Astrocyte (in vitro differentiated cells and primary cell): ENCODE data around the gene C4orf51. TPM values are rescaled to one million over a fixed set of nuclear protein-coding genes. Genes with fewer than 3 reads are reported as not detected.
"Not testable (repeated sequence)": the region's sequence is repeated elsewhere in the genome, so short reads cannot be mapped to it uniquely, and the experiment has no call there.

Experiments used
- DNase-seq: peaks from one replicate; pipeline ENCODE4 v3.0.0-alpha.2; 2010; ENCODE audit warnings: low read depth
- FAIRE-seq: peaks from 2 replicates; lab custom pipeline; 2011; peaks lifted over from hg19 to GRCh38; lab: Jason Lieb, UNC
- H2AFZ ChIP-seq: 2 replicates; pipeline ENCODE4 v1.6.0; 2012; ENCODE audit warnings: low read depth, low read length, inconsistent platforms
- H3K27ac ChIP-seq: 2 replicates; pipeline ENCODE4 v1.5.1; 2011; ENCODE audit warnings: low read depth, low read length, inconsistent platforms
- H3K27me3 ChIP-seq: 2 replicates; pipeline ENCODE4 v1.6.0; 2011; ENCODE audit warnings: low read length, inconsistent platforms; ENCODE audit not compliant: insufficient read depth
- H3K36me3 ChIP-seq: 2 replicates; pipeline ENCODE4 v1.5.1; 2011; ENCODE audit warnings: low read length, inconsistent platforms; ENCODE audit not compliant: insufficient read depth
- H3K4me1 ChIP-seq: 2 replicates; pipeline ENCODE4 v1.5.1; 2011; ENCODE audit warnings: low read length, inconsistent platforms; ENCODE audit not compliant: insufficient read depth
- H3K4me2 ChIP-seq: 2 replicates; pipeline ENCODE4 v1.6.0; 2012; ENCODE audit warnings: low read length, inconsistent platforms
- H3K4me3 ChIP-seq: 2 replicates; pipeline ENCODE4 v1.5.1; 2011; ENCODE audit warnings: low read depth, mild to moderate bottlenecking, low read length, inconsistent platforms; ENCODE audit not compliant: insufficient read depth
- H3K79me2 ChIP-seq: 2 replicates; pipeline ENCODE4 v1.6.0; 2012; ENCODE audit warnings: mild to moderate bottlenecking, low read length, inconsistent platforms; ENCODE audit not compliant: insufficient read depth
- H3K9ac ChIP-seq: 2 replicates; pipeline ENCODE4 v1.6.0; 2012; ENCODE audit warnings: mild to moderate bottlenecking, low read length, inconsistent platforms
- H3K9me3 ChIP-seq: 2 replicates; pipeline ENCODE4 v1.5.1; 2012; ENCODE audit warnings: low read depth, mild to moderate bottlenecking, low read length, inconsistent platforms; ENCODE audit not compliant: insufficient read depth
- H4K20me1 ChIP-seq: 2 replicates; pipeline ENCODE4 v1.6.0; 2012; ENCODE audit warnings: low read length, inconsistent platforms; ENCODE audit not compliant: insufficient read depth
- H3K27ac Mint-ChIP-seq: one replicate; pipeline ENCODE4 v1.8.0; 2021; ENCODE audit warnings: mild to moderate bottlenecking, mixed read lengths; ENCODE audit not compliant: unreplicated experiment
- H3K27me3 Mint-ChIP-seq: one replicate; pipeline ENCODE4 v1.8.0; 2021; ENCODE audit warnings: low read depth, mixed read lengths; ENCODE audit not compliant: unreplicated experiment
- H3K36me3 Mint-ChIP-seq: one replicate; pipeline ENCODE4 v1.8.0; 2021; ENCODE audit warnings: low read depth, mixed read lengths; ENCODE audit not compliant: unreplicated experiment
- H3K4me1 Mint-ChIP-seq: one replicate; pipeline ENCODE4 v1.8.0; 2021; ENCODE audit warnings: low read depth, mixed read lengths; ENCODE audit not compliant: unreplicated experiment
- H3K4me3 Mint-ChIP-seq: one replicate; pipeline ENCODE4 v1.8.0; 2021; ENCODE audit warnings: mild to moderate bottlenecking, moderate library complexity, mixed read lengths; ENCODE audit not compliant: unreplicated experiment
- H3K9me3 Mint-ChIP-seq: one replicate; pipeline ENCODE4 v1.8.0; 2021; ENCODE audit warnings: mild to moderate bottlenecking, mixed read lengths; ENCODE audit not compliant: unreplicated experiment
- EZH2 ChIP-seq: IDR thresholded peaks from 2 replicates; pipeline ENCODE4 v1.6.1; 2012; ENCODE audit warnings: mild to moderate bottlenecking, low read length, inconsistent platforms; ENCODE audit not compliant: insufficient read depth
- total RNA-seq: library from RNA; stranded (reverse); gene quantifications from 2 replicates; pipeline ENCODE4 v1.2.1, GENCODE V29; 2021
- TF ChIP-seq, protein P1 (sequence below): IDR thresholded peaks from 2 replicates; pipeline ENCODE4 v1.5.1; 2011; ENCODE audit warnings: low read depth, mild to moderate bottlenecking, inconsistent platforms, low read length, moderate library complexity; ENCODE audit not compliant: insufficient read depth

The C4orf51 gene
- total RNA-seq, 1 donor from 2014 or later: not detected

DNA sequence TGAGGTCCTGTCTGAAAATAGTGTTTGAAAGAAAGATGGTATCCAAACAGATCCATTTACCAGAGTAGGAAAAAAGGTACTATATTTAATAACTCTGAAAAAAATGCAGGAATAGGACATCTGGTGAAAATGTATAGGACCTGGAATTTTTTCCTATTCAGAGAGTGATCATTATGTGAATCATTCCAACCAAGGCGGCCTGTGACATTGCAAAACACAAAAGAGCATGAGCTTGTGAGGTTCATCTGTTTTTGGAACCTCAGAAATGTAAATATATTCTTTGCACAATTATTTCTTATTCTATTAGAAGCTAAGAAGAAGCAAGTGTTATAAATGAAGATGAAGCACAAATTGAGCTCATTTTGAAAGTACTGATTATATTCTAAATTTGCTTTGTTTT, 2.0 kb downstream of the C4orf51 start:
- no peaks in the 10 kb centered on the region for H3K36me3 Mint-ChIP-seq
- Histone ChIP-seq H3K4me2 (no peak overlapping the region), H3K27ac (no peak overlapping the region), H4K20me1 (no peaks in the 10 kb centered on the region), H3K4me3 (no peak overlapping the region), H3K27me3 (no peaks in the 10 kb centered on the region), H3K9me3 (no peaks in the 10 kb centered on the region), H3K79me2 (no peaks in the 10 kb centered on the region), H3K4me1 (peaks cover 18% of the 10 kb centered on the region), H3K36me3 (no peaks in the 10 kb centered on the region), H3K9ac (no peak overlapping the region), H2AFZ (no peak overlapping the region)
- no peak for TF ChIP-seq EZH2
- TF ChIP-seq, protein P1, sequence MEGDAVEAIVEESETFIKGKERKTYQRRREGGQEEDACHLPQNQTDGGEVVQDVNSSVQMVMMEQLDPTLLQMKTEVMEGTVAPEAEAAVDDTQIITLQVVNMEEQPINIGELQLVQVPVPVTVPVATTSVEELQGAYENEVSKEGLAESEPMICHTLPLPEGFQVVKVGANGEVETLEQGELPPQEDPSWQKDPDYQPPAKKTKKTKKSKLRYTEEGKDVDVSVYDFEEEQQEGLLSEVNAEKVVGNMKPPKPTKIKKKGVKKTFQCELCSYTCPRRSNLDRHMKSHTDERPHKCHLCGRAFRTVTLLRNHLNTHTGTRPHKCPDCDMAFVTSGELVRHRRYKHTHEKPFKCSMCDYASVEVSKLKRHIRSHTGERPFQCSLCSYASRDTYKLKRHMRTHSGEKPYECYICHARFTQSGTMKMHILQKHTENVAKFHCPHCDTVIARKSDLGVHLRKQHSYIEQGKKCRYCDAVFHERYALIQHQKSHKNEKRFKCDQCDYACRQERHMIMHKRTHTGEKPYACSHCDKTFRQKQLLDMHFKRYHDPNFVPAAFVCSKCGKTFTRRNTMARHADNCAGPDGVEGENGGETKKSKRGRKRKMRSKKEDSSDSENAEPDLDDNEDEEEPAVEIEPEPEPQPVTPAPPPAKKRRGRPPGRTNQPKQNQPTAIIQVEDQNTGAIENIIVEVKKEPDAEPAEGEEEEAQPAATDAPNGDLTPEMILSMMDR: no peak
- no peak overlapping the region for H3K4me3 Mint-ChIP-seq
- peaks cover 5% of the 10 kb centered on the region for H3K9me3 Mint-ChIP-seq
- DNase-seq: no peak
- no peak overlapping the region for H3K27ac Mint-ChIP-seq
- no peaks in the 10 kb centered on the region for H3K27me3 Mint-ChIP-seq
- H3K4me1 Mint-ChIP-seq: peaks cover 13% of the 10 kb centered on the region
- no peak for FAIRE-seq

DNA sequence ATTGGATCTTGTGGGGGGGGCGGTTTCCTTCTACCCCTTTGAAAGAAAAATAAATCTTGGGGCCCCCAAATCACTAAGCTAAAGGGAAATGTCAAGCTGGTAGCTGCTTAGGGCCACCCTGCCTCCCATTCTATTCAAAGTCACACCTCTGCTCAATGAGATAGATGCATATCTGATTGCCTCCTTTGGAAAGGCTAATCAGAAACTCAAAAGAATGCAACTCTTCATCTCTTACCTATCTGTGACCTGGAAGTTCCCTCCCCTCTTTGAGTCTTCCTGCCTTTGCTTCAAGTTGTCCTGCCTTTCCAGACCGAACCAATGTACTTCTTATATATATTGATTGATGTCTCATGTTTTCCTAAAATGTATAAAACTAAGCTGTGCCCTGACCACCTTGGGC, 7.0 kb downstream of the C4orf51 start:
- Mint-ChIP-seq H3K36me3 (no peaks in the 10 kb centered on the region), H3K27me3 (no peaks in the 10 kb centered on the region), H3K4me1 (no peaks in the 10 kb centered on the region), H3K27ac (no peak overlapping the region), H3K9me3 (peaks cover 3% of the 10 kb centered on the region), H3K4me3 (no peak overlapping the region)
- Histone ChIP-seq H3K4me2 (no peak overlapping the region), H3K4me1 (no peaks in the 10 kb centered on the region), H3K27me3 (no peaks in the 10 kb centered on the region), H3K27ac (no peak overlapping the region), H3K9ac (no peak overlapping the region), H3K4me3 (no peak overlapping the region), H4K20me1 (no peaks in the 10 kb centered on the region), H3K36me3 (no peaks in the 10 kb centered on the region), H2AFZ (no peak overlapping the region), H3K79me2 (no peaks in the 10 kb centered on the region), H3K9me3 (no peaks in the 10 kb centered on the region)
- FAIRE-seq: no peak
- TF ChIP-seq, protein P1: no peak
- TF ChIP-seq EZH2: no peak
- no peak for DNase-seq

DNA sequence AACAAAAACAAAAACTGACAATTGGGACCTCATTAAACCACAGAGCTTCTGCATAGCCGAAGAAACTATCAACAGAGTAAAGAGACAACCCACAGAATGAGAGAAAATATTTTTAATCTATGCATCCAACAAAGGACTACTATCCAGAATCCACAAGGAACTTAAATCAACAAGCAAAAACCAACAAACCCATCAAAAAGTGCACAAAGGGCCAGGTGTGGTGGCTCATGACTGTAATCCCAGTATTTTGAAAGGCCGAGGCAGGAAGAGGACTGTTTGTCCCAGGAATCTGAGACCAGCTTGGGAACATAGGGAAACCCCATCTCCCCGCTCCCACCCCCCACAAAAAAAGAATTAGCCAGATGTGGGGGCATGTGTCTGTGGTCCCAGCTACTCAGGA, 10.7 kb downstream of the C4orf51 start:
- Histone ChIP-seq H3K79me2 (no peaks in the 10 kb centered on the region), H3K27me3 (no peaks in the 10 kb centered on the region), H3K9ac (no peak overlapping the region), H3K9me3 (no peaks in the 10 kb centered on the region), H3K4me3 (no peak overlapping the region), H3K36me3 (no peaks in the 10 kb centered on the region), H3K4me2 (no peak overlapping the region), H3K4me1 (no peaks in the 10 kb centered on the region), H4K20me1 (no peaks in the 10 kb centered on the region), H2AFZ (no peak overlapping the region), H3K27ac (no peak overlapping the region)
- no peak for DNase-seq
- no peak for FAIRE-seq
- TF ChIP-seq EZH2: no peak
- TF ChIP-seq, protein P1: no peak
- no peaks in the 10 kb centered on the region for H3K36me3 Mint-ChIP-seq
- H3K4me3 Mint-ChIP-seq: no peak overlapping the region
- H3K9me3 Mint-ChIP-seq: peaks cover 3% of the 10 kb centered on the region
- no peaks in the 10 kb centered on the region for H3K4me1 Mint-ChIP-seq
- no peaks in the 10 kb centered on the region for H3K27me3 Mint-ChIP-seq
- no peak overlapping the region for H3K27ac Mint-ChIP-seq

DNA sequence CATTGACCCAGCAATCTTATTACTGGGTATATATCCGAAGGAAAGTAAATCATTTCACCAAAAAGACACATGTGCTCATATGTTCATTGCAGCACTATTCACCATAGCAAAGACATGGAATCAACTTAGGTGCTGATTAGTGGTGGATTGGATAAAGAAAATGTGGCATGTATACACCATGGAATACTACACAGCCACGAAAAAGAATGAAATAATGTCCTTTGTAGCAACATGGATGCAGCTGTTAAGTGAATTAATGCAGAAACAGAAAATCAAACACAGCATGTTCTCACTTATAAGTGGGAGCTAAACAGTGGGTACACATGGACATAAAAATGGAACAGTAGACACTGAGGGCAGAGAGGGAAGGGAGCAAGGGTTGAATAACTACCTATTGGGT, 11.5 kb downstream of the C4orf51 start:
- not testable (repeated sequence) for H3K27ac Mint-ChIP-seq, H3K9ac ChIP-seq, H3K4me3 ChIP-seq, FAIRE-seq, H3K36me3 Mint-ChIP-seq, H3K27ac ChIP-seq, H3K4me2 ChIP-seq, H3K4me3 Mint-ChIP-seq, H4K20me1 ChIP-seq, H3K36me3 ChIP-seq, DNase-seq, H3K9me3 Mint-ChIP-seq, H3K27me3 Mint-ChIP-seq, H3K79me2 ChIP-seq, H3K4me1 Mint-ChIP-seq, H3K9me3 ChIP-seq, H3K27me3 ChIP-seq, H2AFZ ChIP-seq, H3K4me1 ChIP-seq
